HG03196 (cell line): ENCODE measurements around the gene IFNAR1.
A peak's percentile ranks its signal among the peaks of the same experiment; 100 is the strongest.
"Not testable (repeated sequence)": the region's sequence is repeated elsewhere in the genome, so short reads cannot be mapped to it uniquely, and the experiment has no call there.

Experiments
- ATAC-seq: cut with Tn5 transposase; IDR thresholded peaks from one replicate; pipeline ENCODE4 v1.9.1; 2021; ENCODE audit not compliant: unreplicated experiment

Gene IFNAR1

GRCh38 chr21:33374450-33375096 is 49.8 kb downstream of the IFNAR1 start:
- ATAC-seq = no peak

GRCh38 chr21:33375101-33375644 is 50.4 kb downstream of the IFNAR1 start:
- no peak for ATAC-seq

DNA sequence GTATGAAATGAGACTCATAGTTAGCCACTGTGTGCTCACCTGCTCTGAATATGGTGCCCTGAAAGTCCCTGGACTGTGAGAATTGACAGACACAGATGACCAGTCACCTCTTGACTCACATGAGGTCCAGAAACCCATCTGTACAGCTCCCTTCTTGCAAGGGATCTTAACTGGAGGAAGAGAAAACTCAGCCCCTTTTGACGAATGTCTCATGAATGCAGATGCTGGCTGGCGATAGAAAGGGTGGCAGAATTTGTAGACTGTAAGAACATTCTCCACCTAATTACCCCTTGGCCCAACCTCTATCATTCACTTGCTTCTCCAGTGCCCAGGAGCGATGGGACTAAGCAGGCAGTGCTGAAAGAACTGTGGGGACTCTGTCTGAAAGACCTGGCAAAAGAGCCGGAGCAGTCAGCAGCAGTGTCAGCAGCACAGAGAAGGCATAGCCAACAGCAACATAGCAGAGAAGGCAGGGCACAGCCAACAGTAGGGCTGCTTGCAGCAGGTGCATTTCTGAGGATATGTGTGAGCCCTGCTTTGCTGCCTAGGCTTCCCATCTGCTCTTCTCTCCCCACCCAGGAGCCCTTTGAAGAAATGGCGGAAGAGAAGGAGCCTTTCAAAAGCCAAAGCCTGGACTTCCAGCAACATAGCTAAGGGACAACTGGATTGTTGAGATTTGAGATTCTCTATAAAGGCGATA is 52.6 kb downstream of the IFNAR1 start:
- no peak for ATAC-seq

DNA sequence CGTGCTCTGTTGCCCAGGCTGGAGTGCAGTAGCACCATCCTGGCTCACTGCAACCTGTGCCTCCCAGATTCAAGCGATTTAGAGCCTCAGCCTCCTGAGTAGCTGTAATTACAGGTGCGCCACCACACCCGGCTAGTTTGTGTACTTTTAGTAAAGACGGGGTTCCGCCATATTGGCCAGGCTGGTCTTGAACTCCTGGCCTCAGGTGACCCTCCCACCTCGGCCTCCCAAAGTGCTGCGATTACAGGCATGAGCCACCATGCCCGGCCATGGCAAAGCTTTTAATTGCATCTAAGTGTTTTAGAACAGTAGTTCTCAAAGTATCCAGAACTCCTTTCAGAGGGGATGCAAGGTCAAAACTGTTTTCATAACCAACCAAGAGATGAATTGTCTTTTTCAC is 53.3 kb downstream of the IFNAR1 start:
- no peak for ATAC-seq

DNA sequence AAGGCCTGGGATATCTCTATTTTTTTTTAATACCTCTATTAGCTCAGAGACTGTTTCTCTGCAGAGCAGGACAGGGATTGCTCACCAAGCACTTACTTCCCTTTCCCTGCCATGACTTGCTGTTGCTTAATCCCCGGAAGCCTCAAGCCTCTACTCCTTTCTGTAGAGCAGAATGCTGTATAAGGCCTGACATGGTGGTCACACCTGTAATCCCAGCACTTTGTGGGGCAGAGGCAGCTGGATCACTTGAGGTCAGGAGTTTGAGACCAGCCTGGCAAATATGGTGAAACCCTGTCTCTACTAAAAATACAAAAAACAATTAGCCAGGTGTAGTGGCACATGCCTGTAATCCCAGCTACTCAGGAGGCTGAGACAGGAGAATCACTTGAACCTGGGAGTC is 55.2 kb downstream of the IFNAR1 start:
- not testable (repeated sequence) for ATAC-seq

DNA sequence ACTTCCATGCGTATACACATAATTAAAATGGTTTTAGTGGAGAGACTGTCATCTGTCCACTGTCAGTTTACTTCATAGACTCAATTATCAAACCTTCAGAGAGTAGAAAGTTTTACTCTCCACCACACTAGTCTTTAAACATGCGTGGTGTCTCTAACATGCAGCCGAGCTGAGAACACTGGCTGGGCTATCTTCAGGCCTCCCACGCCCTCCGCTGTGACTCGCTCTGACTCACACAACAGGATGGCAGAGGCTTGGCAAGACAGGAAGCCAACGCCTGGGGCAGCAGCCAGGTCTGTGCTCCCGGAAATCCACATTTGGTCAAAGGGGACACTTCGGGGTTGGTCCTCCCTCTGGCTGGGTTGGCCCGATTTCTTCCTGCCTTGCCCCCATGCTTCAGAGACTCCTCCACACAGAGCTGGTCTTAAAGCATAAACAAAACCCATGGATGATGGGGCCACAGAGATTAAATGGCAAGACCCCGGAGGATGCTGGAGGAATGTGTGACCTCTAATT is 55.8 kb downstream of the IFNAR1 start:
- peak; percentile 40 for ATAC-seq

DNA sequence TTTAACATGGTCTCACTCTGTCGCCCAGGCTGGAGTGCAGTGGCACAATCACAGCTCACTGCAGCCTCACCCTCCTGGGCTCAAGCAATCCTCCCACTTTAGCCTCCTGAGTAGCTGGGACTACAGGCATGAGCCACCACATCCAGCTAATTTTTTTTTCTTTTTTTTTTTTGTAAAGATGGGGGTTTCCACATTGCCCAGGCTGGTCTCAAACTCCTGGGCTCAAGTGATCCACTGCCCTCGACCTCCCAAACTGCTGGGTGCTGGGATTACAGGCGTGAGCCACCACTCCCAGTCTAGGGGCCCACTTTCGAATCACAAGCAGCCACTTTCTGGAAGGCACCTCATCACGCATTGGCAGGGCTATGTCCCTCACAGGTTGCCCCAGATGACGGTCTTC is 56.6 kb downstream of the IFNAR1 start:
- not testable (repeated sequence) for ATAC-seq

DNA sequence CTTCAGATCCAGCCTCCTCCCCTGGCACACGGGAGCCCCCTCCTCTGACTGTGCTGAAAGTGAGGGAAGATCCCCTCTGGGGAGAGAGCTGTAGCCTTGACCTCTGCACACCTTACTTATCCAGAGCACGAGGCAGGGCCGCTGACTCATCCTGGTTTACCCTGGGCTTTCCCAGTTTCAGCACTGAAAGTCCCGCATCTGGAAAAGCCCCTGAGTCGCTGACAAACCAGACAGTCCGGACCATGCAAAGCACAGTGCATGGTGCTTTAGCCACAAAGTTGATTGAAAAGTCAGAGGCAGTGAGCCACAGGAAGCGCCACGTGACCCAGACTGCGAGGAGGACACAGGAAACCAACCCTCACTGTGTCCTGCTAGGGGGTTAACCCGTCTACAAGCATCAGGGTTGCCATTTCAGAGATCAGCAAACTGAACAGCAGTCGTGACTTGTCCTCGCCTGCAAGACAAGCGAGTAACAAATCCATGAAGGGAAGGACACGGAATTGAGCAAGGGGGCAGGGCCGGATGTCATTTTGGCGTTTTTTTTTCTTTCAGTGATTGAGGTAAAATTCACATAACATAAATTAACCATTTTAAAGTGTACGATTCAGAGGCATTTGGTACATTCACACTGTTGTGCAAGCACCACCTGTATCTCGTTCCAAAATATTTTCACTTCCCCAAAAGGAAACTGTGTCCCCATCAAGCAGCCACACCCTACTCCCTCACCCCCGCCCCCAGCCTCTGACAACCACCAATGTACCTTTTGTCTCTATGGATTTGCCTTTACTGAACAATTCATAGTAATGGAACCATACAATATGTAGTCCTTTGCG is 58.5 kb downstream of the IFNAR1 start:
- ATAC-seq = peak; percentile 70

GRCh38 chr21:33384841-33385331 is 60.1 kb downstream of the IFNAR1 start:
- ATAC-seq = no peak

GRCh38 chr21:33386222-33386784 is 61.5 kb downstream of the IFNAR1 start:
- ATAC-seq = no peak

GRCh38 chr21:33387294-33387693 is 62.5 kb downstream of the IFNAR1 start:
- no peak for ATAC-seq

DNA sequence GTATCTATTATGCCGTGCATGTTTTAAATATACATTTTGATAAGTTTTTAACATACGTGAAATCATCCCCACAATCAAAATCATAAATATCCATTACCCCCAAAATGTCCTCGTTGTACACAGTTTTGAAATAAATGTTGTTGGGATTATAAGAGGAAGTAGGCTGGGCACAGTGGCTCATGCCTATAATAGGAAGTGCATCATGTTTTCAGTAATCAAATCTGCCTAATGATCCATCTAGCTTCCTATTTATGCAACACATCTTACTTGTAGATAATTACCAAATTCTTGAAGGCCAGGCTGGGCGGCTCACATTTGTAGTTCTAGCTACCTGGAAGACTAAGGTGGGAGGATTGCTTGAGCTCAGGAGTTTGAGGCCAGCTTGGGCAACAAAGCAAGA is 63.4 kb downstream of the IFNAR1 start:
- no peak for ATAC-seq

DNA sequence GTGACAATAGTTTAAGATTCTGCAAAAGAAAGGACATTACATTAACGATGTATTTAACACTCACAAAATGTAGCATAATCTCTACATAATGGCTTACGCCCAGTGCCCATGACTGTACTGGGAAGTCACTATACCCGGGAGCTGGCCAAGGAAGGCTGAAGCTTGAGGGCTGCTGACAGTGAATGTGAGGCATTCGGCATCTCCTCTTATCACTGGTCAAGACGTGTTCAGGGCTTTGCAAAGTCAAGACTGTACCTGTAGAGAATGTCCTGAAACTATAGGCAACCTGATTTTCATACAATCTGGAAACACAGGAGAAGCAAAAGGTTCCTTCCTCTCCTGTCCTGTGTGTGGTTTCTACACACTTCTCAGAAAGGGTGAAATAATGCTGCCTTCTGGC is 65.7 kb downstream of the IFNAR1 start:
- no peak for ATAC-seq

GRCh38 chr21:33391656-33392055 is 66.9 kb downstream of the IFNAR1 start:
- ATAC-seq = no peak

DNA sequence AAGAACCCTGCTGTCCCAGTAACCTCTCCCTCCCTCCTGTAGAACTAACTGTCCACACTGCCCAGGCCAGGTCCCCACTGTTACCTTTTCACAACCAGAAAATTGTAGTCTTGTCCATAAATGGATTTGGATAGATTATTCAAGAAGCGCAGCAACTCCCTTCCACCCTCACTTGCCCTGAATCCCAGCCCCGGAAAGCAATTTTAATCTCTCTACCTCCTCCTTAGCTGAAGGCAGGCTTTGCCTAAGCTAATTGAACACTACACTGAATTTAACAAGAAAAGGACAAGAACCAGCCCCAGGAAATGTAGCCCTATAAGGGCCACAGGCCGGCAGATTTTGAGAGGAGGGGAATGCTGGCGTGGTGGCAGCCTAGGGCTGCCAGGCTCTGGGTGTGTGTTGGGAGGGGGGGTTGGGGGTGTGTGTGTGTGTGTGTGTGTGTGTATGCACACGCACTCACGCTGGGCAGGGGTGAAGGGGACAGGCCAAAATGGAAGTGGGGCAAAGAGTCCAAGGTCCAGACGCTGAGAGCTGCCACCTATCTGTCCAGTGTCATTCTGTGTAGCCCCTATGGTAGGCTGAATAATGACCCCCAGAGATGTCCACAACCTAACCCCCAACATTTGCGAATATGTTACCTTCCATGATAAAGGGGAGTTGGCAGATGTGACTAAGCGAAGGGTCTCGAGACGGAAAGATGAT is 67.7 kb downstream of the IFNAR1 start:
- no peak for ATAC-seq

DNA sequence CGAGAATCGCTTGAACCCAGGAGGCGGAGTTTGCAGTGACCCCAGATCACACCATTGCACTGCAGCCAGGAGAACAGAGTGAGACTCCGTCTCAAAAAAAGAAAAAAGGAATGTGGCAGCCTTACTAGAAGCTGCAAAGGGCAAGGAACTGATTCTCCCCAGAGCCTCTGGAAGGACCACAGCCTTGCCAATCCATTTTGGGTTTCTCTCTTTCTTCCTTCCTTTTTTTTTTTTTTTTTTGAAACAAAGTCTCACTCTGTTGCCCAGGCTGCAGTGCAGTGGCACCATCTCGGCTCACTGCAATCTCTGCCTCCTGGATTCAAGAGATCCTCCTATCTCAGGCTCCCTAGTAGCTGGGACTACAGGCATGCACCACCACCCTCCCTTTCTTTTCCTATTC is 68.6 kb downstream of the IFNAR1 start:
- ATAC-seq = no peak

DNA sequence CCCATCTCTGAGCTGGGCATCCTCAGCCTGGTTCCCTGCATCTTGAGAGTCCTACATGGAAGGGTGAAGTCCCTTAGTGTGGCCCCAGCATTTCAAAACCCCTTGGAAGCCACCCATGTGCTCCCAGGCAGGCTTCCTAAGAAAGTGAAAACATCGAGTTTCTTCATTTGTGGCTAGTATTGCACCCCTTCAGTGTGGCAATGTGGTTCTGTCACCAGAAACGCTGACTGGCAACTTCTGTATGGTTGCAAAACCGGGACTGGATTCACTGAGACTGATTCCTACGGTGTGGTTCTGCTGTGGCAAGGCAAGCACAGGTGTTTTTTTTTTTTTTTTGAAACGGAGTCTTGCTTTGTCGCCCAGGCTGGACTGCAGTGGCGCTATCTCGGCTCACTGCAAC is 69.5 kb downstream of the IFNAR1 start:
- no peak for ATAC-seq

DNA sequence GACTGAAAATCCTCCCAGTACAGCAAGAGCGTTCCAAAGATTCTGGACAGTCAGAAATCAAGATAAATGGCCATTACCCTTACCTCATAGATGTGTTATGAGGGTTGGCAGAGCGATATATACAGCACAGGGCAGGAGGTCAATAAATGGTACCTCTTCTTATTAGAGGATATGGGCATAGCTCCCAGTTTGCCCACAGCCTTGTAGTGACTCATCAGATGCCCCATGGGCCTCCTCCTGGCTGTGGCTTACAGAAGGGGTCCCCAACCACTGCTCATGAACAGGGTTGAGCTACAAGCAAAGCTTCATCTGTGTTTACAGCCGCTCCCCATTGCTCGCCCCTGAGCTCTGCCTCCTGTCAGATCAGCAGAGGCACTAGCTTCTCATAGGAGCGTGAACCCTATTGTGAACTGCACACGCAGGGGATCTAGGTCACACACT is 71.1 kb downstream of the IFNAR1 start:
- ATAC-seq = no peak

DNA sequence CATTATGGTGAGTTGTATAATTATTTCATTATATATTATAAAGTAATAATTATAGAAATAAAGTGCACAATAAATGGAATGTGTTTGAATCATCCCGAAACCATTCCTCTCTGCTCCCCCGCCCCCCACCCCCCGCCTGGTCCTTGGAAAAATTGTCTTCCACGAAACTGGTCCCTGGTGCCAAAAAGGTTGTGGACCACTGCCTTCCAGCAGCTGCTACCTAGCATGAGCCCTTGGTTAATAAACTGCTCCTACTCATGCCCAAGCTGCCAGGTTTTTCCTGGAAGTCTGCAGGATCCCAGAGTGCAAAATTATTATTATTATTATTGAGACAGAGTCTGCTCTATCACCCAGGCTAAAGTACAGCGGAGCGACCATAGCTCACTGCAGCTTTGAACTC is 71.7 kb downstream of the IFNAR1 start:
- no peak for ATAC-seq

GRCh38 chr21:33396951-33397350 is 72.2 kb downstream of the IFNAR1 start:
- ATAC-seq = no peak
